ENCODE measurements around the gene PLA2G15. TPM values are rescaled to one million over a fixed set of nuclear protein-coding genes. Genes with fewer than 3 reads are reported as not detected.

Gene PLA2G15
- total RNA-seq, 4 donors from 2014 or later: 10.4 to 22.0 (median 15.3) TPM

- peaks cover 23 to 46% (median 41%) of the 10 kb centered on the region in 4 donors for H3K4me1 ChIP-seq
- H3K4me3 ChIP-seq: peak overlapping the region; percentile 71 to 92 (median 86)
- intact Hi-C loops (cut with DNase I): loop anchor here (5.0 kb wide), 1 partner anchor 47 kb away; the partner anchor contains the start of gene SLC7A6
- DNase-seq (ENCODE audit: extremely low spot score): no peak
- H3K27me3 ChIP-seq: no peaks in the 10 kb centered on the region
- WGBS: 37% methylated on average over 6 of the region's 6 CpGs
- TF ChIP-seq POLR2AphosphoS5 (IDR thresholded peaks at IDR 0.05) (no peak), POLR2A (IDR thresholded peaks at IDR 0.05; ENCODE audit: low read depth) (no peak), CTCF (IDR thresholded peaks at IDR 0.05) (no peak), EP300 (IDR thresholded peaks at IDR 0.05) (no peak)
- peaks cover 4 to 52% (median 40%) of the 10 kb centered on the region in 4 donors for H3K36me3 ChIP-seq
- peak overlapping the region in 3 of 4 donors; percentile 77 to 84 (median 80) for H3K27ac ChIP-seq (replicated peaks in 1 of 4)
- no peaks in the 10 kb centered on the region for H3K9me3 ChIP-seq
Observed at GRCh38 chr16:68309799-68310198, 64.6 kb downstream of the PLA2G15 start.

DNA sequence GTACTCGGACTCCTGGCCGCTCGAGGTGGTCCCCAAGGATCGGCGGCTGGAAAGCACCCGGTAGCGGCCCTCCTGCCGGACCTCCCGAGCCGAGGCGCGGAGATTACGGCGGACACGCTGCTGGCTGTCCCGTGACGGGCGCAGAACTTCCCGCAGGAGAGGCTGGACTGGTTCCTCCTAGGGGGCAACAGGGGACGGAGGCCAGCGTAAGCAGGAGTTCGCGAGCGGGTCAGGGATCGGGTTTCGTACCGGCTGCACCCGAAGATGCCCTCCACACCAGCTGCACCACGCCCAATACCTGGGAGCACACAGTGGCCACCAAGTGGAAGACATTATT, 65.2 kb downstream of the PLA2G15 start:
- peak overlapping the region; percentile 77 to 84 (median 82) for H3K27ac ChIP-seq (replicated peaks in 1 of 4)
- peak overlapping the region; percentile 71 to 92 (median 86) for H3K4me3 ChIP-seq
- H3K9me3 ChIP-seq: no peaks in the 10 kb centered on the region
- peaks cover 4 to 46% (median 36%) of the 10 kb centered on the region in 4 donors for H3K36me3 ChIP-seq
- TF ChIP-seq POLR2A (IDR thresholded peaks at IDR 0.05; ENCODE audit: low read depth): no peak
- TF ChIP-seq POLR2AphosphoS5 (IDR thresholded peaks at IDR 0.05): no peak
- no peak for TF ChIP-seq EP300 (IDR thresholded peaks at IDR 0.05)
- TF ChIP-seq CTCF (IDR thresholded peaks at IDR 0.05): no peak
- H3K4me1 ChIP-seq: peaks cover 23 to 46% (median 41%) of the 10 kb centered on the region in 4 donors
- no peaks in the 10 kb centered on the region for H3K27me3 ChIP-seq
- no peak for DNase-seq (ENCODE audit: extremely low spot score)
- intact Hi-C loops (cut with DNase I): loop anchor here (5.0 kb wide), 1 partner anchor 48 kb away; the partner anchor contains the start of gene SLC7A6
- no CpG with 5 or more reads among the region's 29 CpGs for WGBS

Small RNA genes lying within 50 kb of the gene (small RNA-seq; reads per million reads assigned to genes)
- 0 reads per million in 3 donors for gene RNU6-1262P

Other genes starting within 250 kb of the PLA2G15 start
- gene DPEP2, start 245.9 kb upstream of the PLA2G15 start, total RNA-seq: 1 to 10 TPM; 1.4 to 5.5 (median 3.7) TPM
- not detected for gene DPEP2NB, start 229.5 kb upstream of the PLA2G15 start, total RNA-seq
- gene DDX28, start 222.1 kb upstream of the PLA2G15 start, total RNA-seq: 10 to 100 TPM in 1 of 4 donors, 1 to 10 TPM in 3; 5.0 to 10.1 (median 8.4) TPM
- 10 to 100 TPM in 1 of 4 donors, 1 to 10 TPM in 3; 8.4 to 12.5 (median 9.7) TPM for gene DUS2, start 222.1 kb upstream of the PLA2G15 start, total RNA-seq
- 10 to 100 TPM; 44.6 to 56.8 (median 50.8) TPM for gene NFATC3, start 160.0 kb upstream of the PLA2G15 start, total RNA-seq
- gene ESRP2, start 9.2 kb upstream of the PLA2G15 start, total RNA-seq: 1 to 10 TPM in 1 of 4 donors, under 1 TPM in 3; 0.17 to 2.1 (median 0.52) TPM
- 10 to 100 TPM; 18.9 to 37.1 (median 27.3) TPM for gene SLC7A6, start 19.2 kb downstream of the PLA2G15 start, total RNA-seq
- gene SLC7A6OS, start 65.6 kb downstream of the PLA2G15 start, total RNA-seq: 10 to 100 TPM in 2 of 4 donors, 1 to 10 TPM in 2; 8.7 to 15.7 (median 11.5) TPM
- 10 to 100 TPM; 20.0 to 31.1 (median 26.8) TPM for gene PRMT7, start 65.6 kb downstream of the PLA2G15 start, total RNA-seq
- gene SMPD3, start 203.1 kb downstream of the PLA2G15 start, total RNA-seq: under 1 TPM; 0.32 to 0.92 (median 0.54) TPM

Measured in esophagus muscularis mucosa (tissue), 4 donors.